ENCODE data around the gene ATP10B.

DNA sequence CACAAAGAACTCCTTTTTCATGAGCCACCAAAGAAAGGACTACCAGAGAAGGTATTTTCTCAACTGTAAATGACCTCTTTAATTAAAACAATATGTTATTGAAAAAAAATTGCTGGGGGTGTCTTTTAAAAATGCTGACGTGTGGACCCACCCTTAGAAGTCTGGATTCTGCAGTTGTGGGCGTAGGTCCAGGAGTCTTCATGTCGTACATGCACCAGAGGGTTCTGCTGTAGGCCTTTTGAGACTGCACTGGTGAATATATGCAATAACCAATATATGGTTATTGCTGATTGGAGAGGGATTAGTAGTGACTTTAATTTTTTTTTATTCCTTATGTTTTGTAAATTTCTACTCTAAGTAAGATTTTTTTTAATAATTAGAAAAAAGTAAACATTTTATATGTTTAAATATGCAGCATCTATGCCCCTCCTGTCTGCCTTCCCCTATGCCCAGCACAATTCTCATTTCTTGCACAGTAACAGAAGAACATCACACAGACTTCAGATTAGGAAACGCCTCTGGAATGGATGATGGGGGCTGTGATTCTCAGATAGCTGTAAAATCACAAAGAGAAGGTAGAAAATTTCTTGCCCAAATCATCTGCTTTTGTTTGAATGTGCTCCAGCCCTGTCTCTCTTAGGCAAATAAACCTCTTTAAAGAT, 328.4 kb downstream of the ATP10B start:
- TF ChIP-seq CTCF (IDR thresholded peaks at IDR 0.05): no peak
- TF ChIP-seq POLR2A (IDR thresholded peaks at IDR 0.05): no peak
